SK-N-MC (cell line): ENCODE results near the gene KLRK1.
"Not testable (repeated sequence)": the region's sequence is repeated elsewhere in the genome, so short reads cannot be mapped to it uniquely, and the experiment has no call there.

Source experiments
- EZH2 ChIP-seq: fragments of 200-600 bp; sonication (generic); IDR thresholded peaks from one replicate; pipeline ENCODE4 v1.6.1; 2017; ENCODE audit warnings: antibody characterized with exemption
- FOXP2 ChIP-seq: optimal IDR thresholded peaks from 2 replicates; pipeline ENCODE3; 2011; ENCODE audit warnings: mild to moderate bottlenecking, moderate library complexity; ENCODE audit not compliant: insufficient read depth; ENCODE audit errors: extremely low read length, control extremely low read depth
- POLR2AphosphoS5 ChIP-seq: IDR thresholded peaks from 2 replicates; pipeline ENCODE4 v1.6.1; 2012; ENCODE audit warnings: mild to moderate bottlenecking, low read depth, low read length, borderline replicate concordance

- TF ChIP-seq POLR2AphosphoS5, EZH2, FOXP2: not testable (repeated sequence)
Measured at GRCh38 chr12:10328691-10329090, 61.1 kb downstream of the KLRK1 start.
